ENCODE measurements around the gene KRT3. TPM values are rescaled to one million over a fixed set of nuclear protein-coding genes. Genes with fewer than 3 reads are reported as not detected.
"Not testable (repeated sequence)": the region's sequence is repeated elsewhere in the genome, so short reads cannot be mapped to it uniquely, and the experiment has no call there.

The KRT3 gene
- total and polyA plus RNA-seq, 9 donors = 0.13 TPM; not detected in 8

GRCh38 chr12:52798003-52798670 is 2.2 kb upstream of the KRT3 start:
- H3K27ac ChIP-seq (ENCODE audit: low read length) = no peak overlapping the region
- no peaks in the 10 kb centered on the region for H3K36me3 ChIP-seq (ENCODE audit: control insufficient read depth, insufficient read depth, low read length)
- H3K9me3 ChIP-seq (replicated peaks; ENCODE audit: control insufficient read depth, low read depth, low read length) = no peaks in the 10 kb centered on the region
- no peak for DNase-seq
- WGBS (ENCODE audit: insufficient coverage) = 80% methylated on average over 1 of the region's 4 CpGs
- peaks cover 2% of the 10 kb centered on the region for H3K27me3 ChIP-seq (ENCODE audit: control insufficient read depth, insufficient read depth, low read length)
- H3K4me1 ChIP-seq (ENCODE audit: control insufficient read depth, insufficient read depth, low read length) = no peaks in the 10 kb centered on the region
- H3K4me3 ChIP-seq (ENCODE audit: low read length) = no peak overlapping the region

GRCh38 chr12:52797529-52797894 is 1.6 kb upstream of the KRT3 start:
- Histone ChIP-seq H3K9me3 (replicated peaks; ENCODE audit: control insufficient read depth, low read depth, low read length) (no peaks in the 10 kb centered on the region), H3K36me3 (ENCODE audit: control insufficient read depth, insufficient read depth, low read length) (no peaks in the 10 kb centered on the region), H3K27me3 (ENCODE audit: control insufficient read depth, insufficient read depth, low read length) (peaks cover 2% of the 10 kb centered on the region), H3K4me1 (ENCODE audit: control insufficient read depth, insufficient read depth, low read length) (no peaks in the 10 kb centered on the region), H3K4me3 (ENCODE audit: low read length) (no peak overlapping the region), H3K27ac (ENCODE audit: low read length) (no peak overlapping the region)
- DNase-seq = no peak

GRCh38 chr12:52796839-52797528 is 1.1 kb upstream of the KRT3 start:
- no peak overlapping the region for H3K27ac ChIP-seq (ENCODE audit: low read length)
- no peaks in the 10 kb centered on the region for H3K36me3 ChIP-seq (ENCODE audit: control insufficient read depth, insufficient read depth, low read length)
- no CpG with 5 or more reads among the region's 3 CpGs for WGBS (ENCODE audit: insufficient coverage)
- H3K4me1 ChIP-seq (ENCODE audit: control insufficient read depth, insufficient read depth, low read length) = no peaks in the 10 kb centered on the region
- DNase-seq = no peak
- H3K9me3 ChIP-seq (replicated peaks; ENCODE audit: control insufficient read depth, low read depth, low read length) = no peaks in the 10 kb centered on the region
- no peak overlapping the region for H3K4me3 ChIP-seq (ENCODE audit: low read length)
- no peaks in the 10 kb centered on the region for H3K27me3 ChIP-seq (ENCODE audit: control insufficient read depth, insufficient read depth, low read length)

GRCh38 chr12:52796429-52796794 is 495 bp upstream of the KRT3 start:
- Histone ChIP-seq H3K4me1 (ENCODE audit: control insufficient read depth, insufficient read depth, low read length) (no peaks in the 10 kb centered on the region), H3K27me3 (ENCODE audit: control insufficient read depth, insufficient read depth, low read length) (peaks cover under 1% of the 10 kb centered on the region), H3K9me3 (replicated peaks; ENCODE audit: control insufficient read depth, low read depth, low read length) (no peaks in the 10 kb centered on the region), H3K27ac (ENCODE audit: low read length) (no peak overlapping the region), H3K36me3 (ENCODE audit: control insufficient read depth, insufficient read depth, low read length) (no peaks in the 10 kb centered on the region), H3K4me3 (ENCODE audit: low read length) (no peak overlapping the region)
- no peak for DNase-seq
- 100% methylated on average over 1 of the region's 3 CpGs for WGBS (ENCODE audit: insufficient coverage)

- not testable (repeated sequence) for DNase-seq; H3K36me3 ChIP-seq (ENCODE audit: control insufficient read depth, insufficient read depth, low read length); H3K4me3 ChIP-seq (ENCODE audit: low read length); H3K27ac ChIP-seq (ENCODE audit: low read length); H3K4me1 ChIP-seq (ENCODE audit: control insufficient read depth, insufficient read depth, low read length); H3K9me3 ChIP-seq (replicated peaks; ENCODE audit: control insufficient read depth, low read depth, low read length)
- peaks cover 11% of the 10 kb centered on the region for H3K27me3 ChIP-seq (ENCODE audit: control insufficient read depth, insufficient read depth, low read length)
- WGBS (ENCODE audit: insufficient coverage) = 100% methylated on average over 2 of the region's 2 CpGs
Measured at GRCh38 chr12:52795332-52795674, 614 bp downstream of the KRT3 start.

- no peaks in the 10 kb centered on the region for H3K36me3 ChIP-seq (ENCODE audit: control insufficient read depth, insufficient read depth, low read length)
- H3K4me3 ChIP-seq (ENCODE audit: low read length) = no peak overlapping the region
- no peak overlapping the region for H3K27ac ChIP-seq (ENCODE audit: low read length)
- whole genome bisulfite sequencing (ENCODE audit: insufficient coverage) = 60% methylated on average over 2 of the region's 5 CpGs
- peaks cover 17% of the 10 kb centered on the region for H3K27me3 ChIP-seq (ENCODE audit: control insufficient read depth, insufficient read depth, low read length)
- H3K9me3 ChIP-seq (replicated peaks; ENCODE audit: control insufficient read depth, low read depth, low read length) = no peaks in the 10 kb centered on the region
- H3K4me1 ChIP-seq (ENCODE audit: control insufficient read depth, insufficient read depth, low read length) = peaks cover 4% of the 10 kb centered on the region
- no peak for DNase-seq
Measured at GRCh38 chr12:52794479-52795331, 1.2 kb downstream of the KRT3 start.

GRCh38 chr12:52792185-52793029 is 3.5 kb downstream of the KRT3 start:
- H3K4me3 ChIP-seq (ENCODE audit: low read length) = no peak overlapping the region
- peaks cover 6% of the 10 kb centered on the region for H3K4me1 ChIP-seq (ENCODE audit: control insufficient read depth, insufficient read depth, low read length)
- no peak overlapping the region for H3K27ac ChIP-seq (ENCODE audit: low read length)
- H3K9me3 ChIP-seq (replicated peaks; ENCODE audit: control insufficient read depth, low read depth, low read length) = no peaks in the 10 kb centered on the region
- H3K36me3 ChIP-seq (ENCODE audit: control insufficient read depth, insufficient read depth, low read length) = no peaks in the 10 kb centered on the region
- peaks cover 32% of the 10 kb centered on the region for H3K27me3 ChIP-seq (ENCODE audit: control insufficient read depth, insufficient read depth, low read length)
- 89% methylated on average over 6 of the region's 10 CpGs for WGBS (ENCODE audit: insufficient coverage)
- DNase-seq = no peak

- Histone ChIP-seq H3K36me3 (ENCODE audit: control insufficient read depth, insufficient read depth, low read length) (no peaks in the 10 kb centered on the region), H3K9me3 (replicated peaks; ENCODE audit: control insufficient read depth, low read depth, low read length) (no peaks in the 10 kb centered on the region), H3K4me3 (ENCODE audit: low read length) (no peak overlapping the region), H3K27ac (ENCODE audit: low read length) (no peak overlapping the region), H3K4me1 (ENCODE audit: control insufficient read depth, insufficient read depth, low read length) (peaks cover 6% of the 10 kb centered on the region), H3K27me3 (ENCODE audit: control insufficient read depth, insufficient read depth, low read length) (peaks cover 36% of the 10 kb centered on the region)
- 87% methylated on average over 5 of the region's 12 CpGs for WGBS (ENCODE audit: insufficient coverage)
- no peak for DNase-seq
Measured at GRCh38 chr12:52791271-52792184, 4.4 kb downstream of the KRT3 start.

Data from muscle of leg (tissue), 11 donors.